Hepatocyte (in vitro differentiated cells): ENCODE data around the gene NTF4. TPM values are rescaled to one million over a fixed set of nuclear protein-coding genes. Genes with fewer than 3 reads are reported as not detected.
A peak's percentile ranks its signal among the peaks of the same experiment; 100 is the strongest.

Experiments
- DNase-seq: peaks from one replicate; pipeline ENCODE4 v3.0.0-alpha.2; 2016; ENCODE audit warnings: low spot score
- H2AFZ ChIP-seq: fragments of 200-600 bp; sonication (generic); 2 replicates; pipeline ENCODE4 v1.6.0; 2016; ENCODE audit warnings: antibody characterized with exemption, mild to moderate bottlenecking
- H3K27ac ChIP-seq: fragments of 200-600 bp; sonication (generic); 2 replicates; pipeline ENCODE4 v1.5.1; 2016; ENCODE audit warnings: mild to moderate bottlenecking
- H3K27me3 ChIP-seq: fragments of 200-600 bp; sonication (generic); 2 replicates; pipeline ENCODE4 v1.6.1; 2016
- H3K36me3 ChIP-seq: fragments of 200-600 bp; sonication (generic); replicated peaks from 2 replicates; pipeline ENCODE4 v1.5.1; 2016; ENCODE audit warnings: low read depth; ENCODE audit not compliant: insufficient read depth
- H3K4me1 ChIP-seq: fragments of 200-600 bp; sonication (generic); 2 replicates; pipeline ENCODE4 v1.5.1; 2016; ENCODE audit warnings: mild to moderate bottlenecking, moderate library complexity; ENCODE audit not compliant: insufficient read depth
- H3K4me2 ChIP-seq: fragments of 200-600 bp; sonication (generic); 2 replicates; pipeline ENCODE4 v1.6.0; 2016
- H3K4me3 ChIP-seq: fragments of 200-600 bp; sonication (generic); 2 replicates; pipeline ENCODE4 v1.5.1; 2016; ENCODE audit warnings: mild to moderate bottlenecking
- H3K79me2 ChIP-seq: fragments of 200-600 bp; sonication (generic); 2 replicates; pipeline ENCODE4 v1.6.0; 2017; ENCODE audit warnings: mild to moderate bottlenecking
- H3K9me2 ChIP-seq: fragments of 200-600 bp; sonication (generic); replicated peaks from 2 replicates; pipeline ENCODE4 v1.6.0; 2017; ENCODE audit warnings: mild to moderate bottlenecking; ENCODE audit not compliant: insufficient read depth
- H3K9me3 ChIP-seq: fragments of 200-600 bp; sonication (generic); 2 replicates; pipeline ENCODE4 v1.5.1; 2016; ENCODE audit warnings: low read depth, mild to moderate bottlenecking
- H4K20me1 ChIP-seq: fragments of 200-600 bp; sonication (generic); 2 replicates; pipeline ENCODE4 v1.6.0; 2016; ENCODE audit warnings: mild to moderate bottlenecking; ENCODE audit not compliant: insufficient read depth, poor library complexity, severe bottlenecking
- CTCF ChIP-seq: fragments of 200-600 bp; sonication (generic); IDR thresholded peaks from 2 replicates; pipeline ENCODE4 v1.5.1; 2016; ENCODE audit warnings: antibody characterized with exemption, mild to moderate bottlenecking; ENCODE audit not compliant: poor library complexity
- EZH2 ChIP-seq: fragments of 200-600 bp; sonication (generic); IDR thresholded peaks from 2 replicates; pipeline ENCODE4 v1.6.1; 2016; ENCODE audit warnings: antibody characterized with exemption, mild to moderate bottlenecking, borderline replicate concordance
- EZH2phosphoT487 ChIP-seq: fragments of 200-600 bp; sonication (generic); IDR thresholded peaks from one replicate; pipeline ENCODE4 v1.6.1; 2018; ENCODE audit warnings: antibody characterized with exemption, mild to moderate bottlenecking, low read depth, moderate library complexity; ENCODE audit not compliant: unreplicated experiment, severe bottlenecking
- WGBS: methylation state at CpG from one replicate; pipeline ENCODE4 v1.1.6; 2016; ENCODE audit warnings: low lambda C conversion rate; ENCODE audit errors: missing lambda C conversion rate; 5-methylcytosine and 5-hydroxymethylcytosine counted together
- polyA plus RNA-seq: library from polyadenylated mRNA; unstranded; fragments of >200 nt; fragmentation: Nextera tagmentation; extraction: Ambion mirVana; gene quantifications from 2 replicates; pipeline ENCODE4 v1.2.1, GENCODE V29; 2016
- total RNA-seq: library from RNA; depleted of rRNA; stranded (reverse); fragments of >200 nt; gene quantifications from 2 replicates; pipeline ENCODE4 v1.2.3, GENCODE V29; 2014

Gene NTF4
- total and polyA plus RNA-seq, 2 experiments from 2014 or later, result 2.9 to 6.9 TPM

- H3K36me3 ChIP-seq, result no peaks in the 10 kb centered on the region
- 74% methylated on average over 12 of the region's 12 CpGs for WGBS
- DNase-seq, result peak; percentile 71
Measured at GRCh38 chr19:49106648-49107135, 42.1 kb upstream of the NTF4 start.

GRCh38 chr19:49104229-49104864, 39.7 kb upstream of the NTF4 start:
- DNase-seq, result no peak
- Histone ChIP-seq H3K4me3 (no peak overlapping the region), H3K27me3 (no peaks in the 10 kb centered on the region), H3K79me2 (peaks cover 10% of the 10 kb centered on the region), H3K36me3 (no peaks in the 10 kb centered on the region), H4K20me1 (peaks cover 26% of the 10 kb centered on the region), H3K4me2 (no peak overlapping the region), H3K4me1 (no peaks in the 10 kb centered on the region), H3K27ac (no peak overlapping the region), H3K9me2 (no peaks in the 10 kb centered on the region), H3K9me3 (no peaks in the 10 kb centered on the region), H2AFZ (no peak overlapping the region)
- TF ChIP-seq EZH2, result no peak
- 83% methylated on average over 27 of the region's 30 CpGs for WGBS

More at GRCh38 chr19:49106648-49107135, 42.1 kb upstream of the NTF4 start:
- Histone ChIP-seq H3K79me2 (no peaks in the 10 kb centered on the region), H3K27ac (no peak overlapping the region), H3K9me3 (no peaks in the 10 kb centered on the region), H2AFZ (no peak overlapping the region), H3K4me3 (no peak overlapping the region), H3K4me1 (no peaks in the 10 kb centered on the region), H4K20me1 (peaks cover 18% of the 10 kb centered on the region), H3K9me2 (no peaks in the 10 kb centered on the region), H3K4me2 (no peak overlapping the region), H3K27me3 (no peaks in the 10 kb centered on the region)
- TF ChIP-seq EZH2, result no peak
- peak; percentile 80 for TF ChIP-seq CTCF

DNA sequence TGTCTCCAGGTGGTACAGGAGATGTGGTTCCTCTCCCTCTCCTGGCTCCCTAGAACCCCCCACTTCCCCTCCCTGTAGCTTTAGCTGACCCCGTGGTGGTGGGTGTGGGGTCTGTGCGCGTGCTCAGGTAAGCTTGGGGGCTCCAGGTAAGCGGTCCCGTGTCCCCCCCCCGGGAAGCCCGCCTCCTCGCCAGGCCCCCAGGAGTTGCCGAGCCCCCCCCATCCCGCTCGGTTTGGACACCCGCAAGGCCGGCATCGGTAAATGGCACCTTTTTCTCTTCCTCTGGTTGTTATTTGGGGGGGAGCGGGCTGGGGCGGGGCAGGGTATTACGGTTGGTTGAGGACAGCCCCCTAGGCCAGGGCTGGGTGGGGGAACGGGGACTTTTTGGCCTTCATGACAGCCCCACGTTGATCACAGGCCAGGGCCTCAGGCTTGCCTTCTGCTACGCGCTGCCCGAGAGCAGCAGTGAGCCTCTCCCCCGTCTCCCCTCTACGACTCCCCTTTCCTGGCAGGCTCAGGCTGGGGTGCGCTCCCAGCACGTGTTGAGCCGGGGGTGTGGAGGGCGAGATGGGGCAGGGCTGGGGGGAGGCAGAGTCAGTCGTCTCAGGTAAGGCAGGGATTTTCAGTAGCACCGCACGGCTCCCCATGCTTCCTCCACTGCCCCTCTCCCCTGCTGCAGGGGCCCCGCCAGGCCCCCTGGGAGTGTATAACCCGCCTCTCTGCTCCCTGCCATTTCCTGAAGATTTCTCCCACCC, 38.9 kb upstream of the NTF4 start:
- Histone ChIP-seq H3K79me2 (peaks cover 19% of the 10 kb centered on the region), H3K4me1 (no peaks in the 10 kb centered on the region), H3K27me3 (no peaks in the 10 kb centered on the region), H3K4me3 (no peak overlapping the region), H3K9me3 (no peaks in the 10 kb centered on the region), H3K36me3 (no peaks in the 10 kb centered on the region), H3K27ac (no peak overlapping the region), H3K9me2 (no peaks in the 10 kb centered on the region), H4K20me1 (peaks cover 33% of the 10 kb centered on the region), H2AFZ (no peak overlapping the region), H3K4me2 (no peak overlapping the region)
- no peak for DNase-seq
- 92% methylated on average over 12 of the region's 33 CpGs for WGBS
- TF ChIP-seq EZH2phosphoT487, result no peak
- TF ChIP-seq EZH2, result no peak
- TF ChIP-seq CTCF, result no peak

- H3K9me3 ChIP-seq, result no peaks in the 10 kb centered on the region
- DNase-seq, result no peak
- no peaks in the 10 kb centered on the region for H3K36me3 ChIP-seq
- H3K27me3 ChIP-seq, result no peaks in the 10 kb centered on the region
- peaks cover 27% of the 10 kb centered on the region for H3K79me2 ChIP-seq
- no peak overlapping the region for H3K4me3 ChIP-seq
- no peak overlapping the region for H2AFZ ChIP-seq
- TF ChIP-seq EZH2phosphoT487 (no peak), CTCF (no peak), EZH2 (no peak)
- H3K4me1 ChIP-seq, result no peaks in the 10 kb centered on the region
- no peak overlapping the region for H3K27ac ChIP-seq
- WGBS, result 96% methylated on average over 12 of the region's 12 CpGs
- H4K20me1 ChIP-seq, result peaks cover 44% of the 10 kb centered on the region
- H3K4me2 ChIP-seq, result no peak overlapping the region
- no peaks in the 10 kb centered on the region for H3K9me2 ChIP-seq
Measured at GRCh38 chr19:49102303-49102702, 37.7 kb upstream of the NTF4 start.
